Measurements from ENCODE around the gene STYXL1.

The STYXL1 gene

DNA sequence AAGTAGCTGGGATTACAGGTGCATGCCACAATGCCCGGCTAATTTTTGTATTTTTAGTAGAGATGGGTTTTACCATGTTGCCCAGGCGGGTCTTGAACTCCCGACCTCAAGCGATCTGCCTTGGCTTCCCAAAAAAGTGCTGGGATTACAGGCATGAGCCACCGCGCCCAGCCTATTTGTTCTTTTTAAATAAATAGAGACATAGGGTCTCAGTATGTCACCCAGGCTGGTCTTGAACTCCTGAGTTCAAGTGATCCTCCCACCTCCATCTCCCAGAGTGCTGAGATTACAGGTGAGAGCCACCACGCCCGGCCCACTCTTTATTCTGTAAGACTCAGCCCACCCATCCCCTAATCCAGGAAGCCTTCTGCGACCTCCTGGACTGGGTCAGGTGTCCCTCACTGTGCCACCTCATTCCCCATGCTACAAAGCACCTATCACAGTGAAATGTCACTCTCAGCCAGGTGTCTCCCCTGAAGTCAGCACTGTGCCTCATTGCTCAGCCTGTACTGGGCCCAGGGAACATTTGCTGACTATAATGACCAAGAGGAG is 56.2 kb downstream of the STYXL1 start:
- DNase-seq, result no peak

- no peak for DNase-seq
These were observed 58.1 kb downstream of the STYXL1 start for GRCh38 chr7:75989500-75990388.

DNA sequence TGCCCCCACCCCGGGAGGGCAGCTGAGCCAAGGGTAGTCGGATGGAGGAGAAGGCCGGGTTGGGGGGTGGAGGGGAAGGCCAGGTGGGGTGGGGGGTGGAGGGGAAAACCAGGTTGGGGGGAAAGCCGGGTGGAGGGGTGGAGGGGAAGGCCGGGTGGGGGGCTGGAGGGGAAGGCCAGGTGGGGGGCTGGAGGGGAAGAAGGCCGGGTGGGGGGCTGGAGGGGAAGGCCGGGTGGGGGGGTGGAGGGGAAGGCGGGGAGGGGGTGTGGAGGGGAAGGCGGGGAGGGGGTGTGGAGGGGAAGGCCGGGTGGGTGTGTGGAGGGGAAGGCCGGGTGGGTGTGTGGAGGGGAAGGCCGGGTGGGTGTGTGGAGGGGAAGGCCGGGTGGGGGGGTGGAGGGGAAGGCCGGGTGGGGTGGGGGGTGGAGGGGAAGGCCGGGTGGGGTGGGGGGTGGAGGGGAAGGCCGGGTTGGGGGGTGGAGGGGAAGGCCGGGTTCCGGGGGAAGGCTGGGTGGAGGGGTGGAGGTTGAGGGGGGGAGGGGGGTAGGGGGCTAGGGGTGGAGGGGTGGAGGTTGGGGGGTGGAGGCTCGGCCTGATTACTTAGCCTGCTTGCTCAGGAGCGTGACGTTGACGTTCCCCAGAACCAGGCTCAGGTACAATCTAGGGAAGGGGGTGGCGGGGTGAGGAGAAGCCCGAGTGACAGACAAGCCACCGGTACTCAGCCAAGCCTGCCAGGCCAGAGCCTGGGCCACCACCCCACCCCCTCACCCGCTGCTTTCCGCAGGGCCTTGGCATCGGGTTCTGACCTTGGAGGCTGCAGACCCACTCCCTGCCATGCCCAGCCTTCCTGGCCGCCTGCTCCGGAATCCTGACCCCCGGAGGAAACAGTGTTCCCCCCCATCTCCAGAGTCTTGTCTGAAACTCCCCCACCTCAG is 59.0 kb downstream of the STYXL1 start:
- DNase-seq, result no peak

DNA sequence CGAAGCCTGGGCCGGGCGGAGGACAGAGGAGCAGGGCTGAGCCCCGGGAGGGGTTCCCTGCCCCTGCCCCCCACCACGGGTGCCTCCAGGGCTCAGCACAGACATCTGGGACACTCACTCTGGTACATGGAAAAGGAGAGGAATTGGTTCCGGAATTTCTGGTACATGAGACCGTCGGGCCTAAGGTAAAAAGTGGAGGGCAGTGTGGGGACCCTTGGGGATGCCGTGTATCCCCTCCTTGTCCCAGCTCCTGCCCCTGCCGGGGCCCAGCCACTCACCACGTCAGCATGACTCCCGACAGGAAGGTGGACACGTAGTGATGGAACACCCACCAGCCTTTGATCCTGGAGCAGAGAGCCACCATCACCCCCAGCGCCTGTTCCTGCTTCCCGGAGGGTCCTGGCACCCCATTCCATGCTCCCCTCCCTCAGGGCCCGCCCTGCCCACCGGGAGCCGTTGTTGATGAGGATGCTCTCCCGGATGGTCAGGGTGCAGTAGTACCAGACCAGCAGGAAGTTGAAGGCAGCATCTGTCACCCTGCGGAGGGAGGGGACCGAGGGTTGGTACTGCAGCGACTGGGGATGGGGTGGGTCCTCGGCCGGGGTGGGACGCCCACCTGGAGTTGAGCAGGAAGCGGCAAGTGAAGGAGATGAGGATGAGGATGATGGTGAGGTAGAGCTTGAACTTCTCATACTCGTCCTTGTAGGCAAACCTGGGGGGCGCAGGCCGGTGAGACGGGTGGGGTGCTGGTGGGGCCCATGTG is 59.8 kb downstream of the STYXL1 start:
- DNase-seq, result no peak

GRCh38 chr7:75987026-75987804 is 60.6 kb downstream of the STYXL1 start:
- no peak for DNase-seq

DNA sequence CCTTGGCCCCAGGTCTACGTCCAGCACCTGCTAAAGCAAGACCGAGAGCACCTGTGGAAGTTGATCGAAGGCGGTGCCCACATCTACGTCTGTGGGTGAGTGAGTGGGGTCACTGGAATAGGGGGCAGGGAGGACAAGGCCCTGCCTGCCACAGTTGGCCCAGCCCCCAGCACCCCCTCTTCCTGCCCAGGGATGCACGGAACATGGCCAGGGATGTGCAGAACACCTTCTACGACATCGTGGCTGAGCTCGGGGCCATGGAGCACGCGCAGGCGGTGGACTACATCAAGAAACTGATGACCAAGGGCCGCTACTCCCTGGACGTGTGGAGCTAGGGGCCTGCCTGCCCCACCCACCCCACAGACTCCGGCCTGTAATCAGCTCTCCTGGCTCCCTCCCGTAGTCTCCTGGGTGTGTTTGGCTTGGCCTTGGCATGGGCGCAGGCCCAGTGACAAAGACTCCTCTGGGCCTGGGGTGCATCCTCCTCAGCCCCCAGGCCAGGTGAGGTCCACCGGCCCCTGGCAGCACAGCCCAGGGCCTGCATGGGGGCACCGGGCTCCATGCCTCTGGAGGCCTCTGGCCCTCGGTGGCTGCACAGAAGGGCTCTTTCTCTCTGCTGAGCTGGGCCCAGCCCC is 61.5 kb downstream of the STYXL1 start:
- DNase-seq, result no peak

DNA sequence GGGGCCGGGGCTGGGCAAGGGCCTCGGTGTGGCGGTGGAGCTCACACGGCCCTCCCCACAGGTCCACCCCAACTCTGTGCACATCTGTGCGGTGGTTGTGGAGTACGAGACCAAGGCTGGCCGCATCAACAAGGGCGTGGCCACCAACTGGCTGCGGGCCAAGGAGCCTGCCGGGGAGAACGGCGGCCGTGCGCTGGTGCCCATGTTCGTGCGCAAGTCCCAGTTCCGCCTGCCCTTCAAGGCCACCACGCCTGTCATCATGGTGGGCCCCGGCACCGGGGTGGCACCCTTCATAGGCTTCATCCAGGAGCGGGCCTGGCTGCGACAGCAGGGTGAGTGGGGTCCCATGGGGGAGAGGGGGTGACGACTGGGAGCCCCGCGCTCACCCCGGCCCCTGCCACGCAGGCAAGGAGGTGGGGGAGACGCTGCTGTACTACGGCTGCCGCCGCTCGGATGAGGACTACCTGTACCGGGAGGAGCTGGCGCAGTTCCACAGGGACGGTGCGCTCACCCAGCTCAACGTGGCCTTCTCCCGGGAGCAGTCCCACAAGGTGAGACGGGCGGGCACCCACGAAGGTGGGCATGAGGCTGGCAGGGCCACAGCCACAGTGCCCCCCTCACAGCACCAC is 62.2 kb downstream of the STYXL1 start:
- no peak for DNase-seq

DNA sequence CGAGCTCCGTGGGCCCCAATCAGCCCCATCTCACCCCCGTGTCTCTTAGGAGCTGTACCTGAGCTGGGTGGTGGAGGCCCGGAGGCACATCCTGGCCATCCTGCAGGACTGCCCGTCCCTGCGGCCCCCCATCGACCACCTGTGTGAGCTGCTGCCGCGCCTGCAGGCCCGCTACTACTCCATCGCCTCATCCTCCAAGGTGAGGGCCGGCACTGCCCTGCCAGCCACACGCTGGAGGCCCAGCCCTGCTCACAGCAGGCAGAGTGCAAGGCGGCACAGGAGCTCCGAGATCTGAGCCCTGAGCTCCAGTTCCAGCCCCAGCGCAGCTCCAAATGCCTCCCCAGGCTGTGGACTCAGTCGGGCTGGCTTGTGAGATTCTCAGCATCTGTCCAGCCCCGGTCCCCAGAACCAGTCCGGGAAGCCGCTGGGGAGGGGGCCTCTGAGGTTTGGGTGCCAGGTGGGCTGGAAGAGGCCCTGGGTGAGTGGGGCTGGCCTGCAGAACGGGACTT is 62.7 kb downstream of the STYXL1 start:
- no peak for DNase-seq

- DNase-seq, result no peak
These were observed 63.4 kb downstream of the STYXL1 start for GRCh38 chr7:75984130-75985008.

GRCh38 chr7:75983471-75984129 is 64.2 kb downstream of the STYXL1 start:
- no peak for DNase-seq

DNA sequence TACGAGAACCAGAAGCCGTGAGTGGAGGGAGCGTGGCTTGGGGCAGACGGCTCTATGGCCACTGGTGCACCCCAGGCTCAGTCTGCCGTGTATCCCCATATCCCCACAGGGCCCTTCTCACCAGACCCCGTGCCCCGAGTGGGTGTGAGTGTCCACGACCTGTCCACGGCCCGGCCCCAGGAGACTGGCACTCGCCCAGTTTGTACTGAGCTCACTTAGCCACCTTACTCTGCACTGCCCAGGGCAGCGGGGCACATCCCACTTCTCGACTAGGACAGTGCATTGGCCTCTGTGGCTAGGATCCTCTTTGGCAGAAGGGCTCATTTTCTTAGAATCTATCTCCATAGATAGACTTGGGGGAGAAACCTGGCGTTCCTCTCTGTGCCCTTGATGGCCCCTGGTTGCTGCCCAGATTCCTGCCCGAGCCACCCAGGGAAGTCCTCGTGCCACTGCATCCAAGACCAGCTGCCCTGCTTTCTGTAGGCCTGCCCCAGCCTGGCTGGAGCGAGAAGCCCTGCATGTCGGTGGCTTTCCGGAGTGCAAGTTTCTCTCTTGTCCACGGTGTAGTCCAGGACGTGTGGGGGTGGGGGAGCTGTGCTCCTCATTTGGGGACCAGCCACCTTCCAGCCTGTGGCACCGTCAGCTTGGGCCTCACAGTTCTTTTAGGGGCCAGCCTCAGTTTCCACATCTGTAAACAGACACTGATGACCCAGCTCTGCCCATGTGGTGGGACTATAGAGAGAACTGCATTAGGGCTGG is 65.3 kb downstream of the STYXL1 start:
- no peak for DNase-seq

DNA sequence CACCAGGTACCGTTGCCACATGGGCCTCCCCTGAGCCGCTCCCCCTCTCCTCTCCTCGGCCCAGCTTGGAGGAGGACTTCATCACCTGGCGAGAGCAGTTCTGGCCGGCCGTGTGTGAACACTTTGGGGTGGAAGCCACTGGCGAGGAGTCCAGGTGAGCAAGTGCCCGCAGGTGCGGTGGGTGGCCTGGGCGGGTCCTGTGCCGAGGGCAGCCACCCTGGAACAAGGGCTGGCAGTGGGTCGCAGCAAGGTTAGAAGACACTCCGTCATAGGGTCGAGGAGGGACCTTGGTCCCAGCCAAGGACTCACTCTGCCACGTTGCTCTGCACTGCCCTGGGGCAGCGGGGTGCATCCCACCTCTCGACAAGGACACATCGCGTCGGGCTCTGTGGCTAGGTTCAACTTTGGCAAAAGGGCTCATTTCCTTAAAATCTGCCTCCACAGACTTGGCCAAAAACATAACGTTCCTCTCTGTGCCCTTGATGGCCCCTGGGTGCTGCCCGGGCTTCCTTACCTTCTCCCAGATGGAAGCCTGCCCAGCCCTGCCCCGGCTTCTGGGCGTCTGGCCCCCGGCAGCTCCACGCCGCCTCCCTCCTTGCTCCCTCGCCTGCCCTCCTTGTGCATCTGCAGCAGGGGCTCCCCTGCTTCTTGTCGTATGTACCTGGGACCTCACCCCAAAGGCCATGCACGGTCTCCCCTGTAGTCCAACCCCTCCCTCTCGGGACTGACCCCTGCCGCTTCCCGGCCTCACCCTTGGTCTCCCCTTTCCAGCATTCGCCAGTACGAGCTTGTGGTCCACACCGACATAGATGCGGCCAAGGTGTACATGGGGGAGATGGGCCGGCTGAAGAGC is 66.1 kb downstream of the STYXL1 start:
- no peak for DNase-seq

DNA sequence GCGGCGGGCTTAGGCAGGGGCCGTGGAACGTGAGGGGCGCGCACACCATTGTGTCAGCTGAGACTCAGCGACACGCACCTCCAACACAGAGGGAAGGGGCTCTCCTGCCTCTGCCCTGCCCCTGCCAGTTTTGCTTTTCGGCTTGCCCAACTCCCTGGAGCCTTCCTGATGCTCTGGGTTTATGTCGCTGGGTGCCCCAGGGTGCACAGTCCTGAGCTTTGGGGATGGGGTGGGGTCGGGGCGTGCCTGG is 66.7 kb downstream of the STYXL1 start:
- DNase-seq, result no peak

DNA sequence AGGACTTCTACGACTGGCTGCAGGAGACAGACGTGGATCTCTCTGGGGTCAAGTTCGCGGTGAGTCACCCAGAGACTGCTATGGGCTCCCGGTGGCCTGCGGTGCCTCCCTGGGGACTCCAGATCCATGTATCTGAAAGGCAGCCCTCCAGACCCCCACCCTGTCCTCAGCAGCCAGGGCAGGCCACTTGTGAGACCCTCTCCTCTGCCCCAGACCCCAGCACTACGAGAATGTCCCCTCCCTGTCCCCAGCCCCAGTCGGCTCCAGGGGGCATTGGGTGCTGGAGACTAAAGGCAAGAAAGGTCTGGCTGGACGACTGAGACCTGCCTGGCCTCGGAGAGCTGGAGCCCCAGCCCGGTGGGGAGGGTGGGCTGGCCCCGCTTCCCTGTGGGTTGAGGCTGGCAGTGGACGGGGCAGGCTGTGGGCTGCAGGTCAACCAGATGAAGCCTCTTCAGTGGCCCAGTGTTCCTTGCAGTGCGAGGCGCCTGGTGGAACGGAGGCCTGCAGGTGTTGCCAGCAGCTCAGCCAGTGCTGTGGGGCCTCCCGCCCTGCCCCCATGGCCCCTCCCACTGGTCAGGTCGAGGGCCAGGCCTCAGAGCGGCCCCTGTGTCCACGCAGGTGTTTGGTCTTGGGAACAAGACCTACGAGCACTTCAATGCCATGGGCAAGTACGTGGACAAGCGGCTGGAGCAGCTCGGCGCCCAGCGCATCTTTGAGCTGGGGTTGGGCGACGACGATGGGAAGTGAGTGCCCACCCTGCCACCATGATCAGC is 67.2 kb downstream of the STYXL1 start:
- no peak for DNase-seq

- DNase-seq, result no peak
These were observed 67.9 kb downstream of the STYXL1 start for GRCh38 chr7:75979759-75980429.

DNA sequence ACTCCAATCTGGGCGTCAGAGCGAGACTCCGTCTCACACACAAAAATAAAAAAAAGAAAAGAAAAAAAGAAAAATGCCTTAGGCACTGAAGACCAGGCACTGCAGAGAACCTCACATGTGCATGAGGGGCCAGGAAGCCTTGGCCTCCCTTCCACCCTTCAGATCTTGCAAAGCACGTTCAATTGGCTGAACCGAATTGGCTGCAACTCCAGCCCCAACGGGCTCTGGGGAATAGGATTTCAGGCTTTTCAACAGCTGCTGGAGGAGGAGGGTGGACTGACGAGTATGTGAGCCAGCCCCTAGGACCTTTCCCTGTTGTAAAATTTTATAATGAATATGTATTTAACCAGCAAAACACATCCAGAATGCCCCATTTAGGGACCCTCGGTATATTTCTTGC is 70.1 kb downstream of the STYXL1 start:
- no peak for DNase-seq
